GM21526 (cell line): ENCODE results near the gene ATXN3L.

Source experiments
- ATAC-seq: cut with Tn5 transposase; IDR thresholded peaks from one replicate; pipeline ENCODE4 v1.9.1; 2021; ENCODE audit warnings: moderate library complexity; ENCODE audit not compliant: unreplicated experiment, low FRiP score

The ATXN3L gene

GRCh38 chrX:13271511-13271910 lies 48.3 kb downstream of the ATXN3L start:
- ATAC-seq, result no peak

GRCh38 chrX:13270360-13270759 lies 49.5 kb downstream of the ATXN3L start:
- no peak for ATAC-seq

- ATAC-seq, result no peak
Measured at GRCh38 chrX:13268874-13269273, 51.0 kb downstream of the ATXN3L start.
